Epithelial cell of proximal tubule (primary cell): ENCODE data around the gene HLF. TPM values are rescaled to one million over a fixed set of nuclear protein-coding genes. Genes with fewer than 3 reads are reported as not detected.

ENCODE experiments used
- DNase-seq: peaks from one replicate; pipeline ENCODE4 v3.0.0-alpha.2; 2011; ENCODE audit warnings: low read depth
- H3K4me3 ChIP-seq: 2 replicates; pipeline ENCODE4 v1.5.1; 2011; ENCODE audit warnings: low read depth, mild to moderate bottlenecking, low read length
- CTCF ChIP-seq: conservative IDR thresholded peaks from 2 replicates; pipeline ENCODE4 v1.5.1; 2012; ENCODE audit warnings: low read depth, mild to moderate bottlenecking, low read length
- total RNA-seq: library from RNA; depleted of rRNA; stranded (reverse); fragments of >200 nt; gene quantifications from 2 replicates; pipeline ENCODE4 v1.2.3, GENCODE V29; 2015

The HLF gene
- total RNA-seq, 1 donor from 2014 or later, result 0.75 TPM

DNA sequence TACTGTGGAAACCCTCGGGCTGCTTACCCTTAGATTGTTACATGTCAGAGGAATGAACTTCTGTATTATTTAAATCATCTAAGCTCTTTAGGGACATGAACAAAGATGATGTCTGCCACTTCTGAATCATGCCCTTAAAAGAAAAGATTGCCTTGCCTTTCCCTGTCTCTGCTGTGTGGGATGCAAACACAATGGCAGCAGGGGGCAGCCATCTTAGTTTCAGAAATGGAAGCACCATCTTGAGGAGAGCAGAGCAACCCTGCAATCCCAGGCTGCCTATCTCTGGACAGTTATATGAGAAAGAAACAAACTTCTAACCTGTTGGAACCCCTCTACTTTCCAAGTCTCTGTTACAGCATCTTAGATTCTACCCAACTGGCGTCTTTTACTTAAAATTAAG lies 16.7 kb upstream of the HLF start:
- TF ChIP-seq CTCF, result no peak
- no peak overlapping the region for H3K4me3 ChIP-seq

DNA sequence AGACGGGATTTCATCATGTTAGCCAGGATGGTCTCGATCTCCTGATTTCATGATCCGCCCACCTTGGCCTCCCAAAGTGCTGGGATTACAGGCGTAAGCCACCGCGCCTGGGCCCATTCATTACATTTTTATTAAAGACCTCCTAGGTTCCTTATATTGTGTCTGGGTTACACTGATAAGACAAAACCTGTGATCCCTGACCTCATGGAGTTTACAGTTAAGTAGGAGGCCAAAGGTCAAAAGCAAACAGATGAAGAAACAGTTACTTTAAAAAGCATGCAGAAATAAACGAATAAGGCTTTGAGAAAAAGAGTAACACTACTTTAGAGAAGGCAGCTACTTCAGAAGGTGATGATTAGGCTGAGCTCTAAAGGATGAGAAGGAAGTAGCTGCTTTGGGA lies 14.9 kb upstream of the HLF start:
- no peak for DNase-seq
- H3K4me3 ChIP-seq, result no peak overlapping the region

More for the DNA sequence above, 16.7 kb upstream of the HLF start:
- DNase-seq, result no peak

DNA sequence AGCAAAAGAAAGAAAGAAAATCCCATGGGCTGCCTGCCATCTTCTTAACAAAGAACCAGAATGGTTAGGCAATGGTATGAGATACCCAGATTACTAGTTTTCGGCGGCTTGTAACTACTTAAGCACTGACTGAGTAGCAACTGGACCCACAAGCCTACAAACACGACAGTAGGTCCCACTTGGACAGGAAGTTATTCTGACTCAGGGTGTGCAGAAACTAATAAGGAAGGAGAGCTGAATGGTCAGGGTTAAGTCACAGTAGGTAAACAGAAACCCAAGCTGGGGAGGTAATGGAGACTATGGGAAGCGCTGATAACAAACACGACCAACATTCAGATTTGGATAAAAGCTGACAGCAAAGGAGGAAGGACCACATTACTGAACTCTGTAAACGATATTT lies 10.4 kb upstream of the HLF start:
- DNase-seq, result no peak
- no peak overlapping the region for H3K4me3 ChIP-seq
- TF ChIP-seq CTCF, result no peak

More for the DNA sequence above, 14.9 kb upstream of the HLF start:
- TF ChIP-seq CTCF, result no peak

DNA sequence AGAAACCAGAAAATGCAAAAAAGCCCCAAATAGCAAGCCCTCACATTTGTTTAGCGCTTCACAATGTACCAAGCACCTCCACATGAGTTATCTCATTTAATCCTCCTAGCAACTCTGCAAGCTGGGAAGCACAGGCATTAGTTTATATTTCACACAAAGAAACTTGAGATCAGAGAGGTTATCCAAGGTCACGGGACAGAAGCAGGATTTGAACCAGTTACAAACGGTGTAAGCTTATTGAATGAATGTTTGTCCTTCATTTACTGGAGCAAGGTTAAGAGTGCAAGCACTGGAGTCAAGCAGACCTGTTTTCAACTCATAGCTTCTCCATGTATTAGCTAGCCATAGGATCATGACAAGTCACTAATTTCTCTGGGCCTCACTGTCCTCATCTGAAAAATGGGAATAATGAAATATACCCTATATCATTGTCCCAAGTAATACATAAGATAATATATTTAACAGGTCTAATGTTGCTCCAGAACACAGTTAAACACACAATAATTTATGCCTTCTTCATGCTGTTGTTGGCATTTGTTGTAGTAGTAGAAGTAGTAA lies 6.1 kb upstream of the HLF start:
- DNase-seq, result no peak
- H3K4me3 ChIP-seq, result no peak overlapping the region
- TF ChIP-seq CTCF, result no peak

GRCh38 chr17:55259684-55260111 lies 5.1 kb upstream of the HLF start:
- no peak overlapping the region for H3K4me3 ChIP-seq
- no peak for TF ChIP-seq CTCF
- no peak for DNase-seq

DNA sequence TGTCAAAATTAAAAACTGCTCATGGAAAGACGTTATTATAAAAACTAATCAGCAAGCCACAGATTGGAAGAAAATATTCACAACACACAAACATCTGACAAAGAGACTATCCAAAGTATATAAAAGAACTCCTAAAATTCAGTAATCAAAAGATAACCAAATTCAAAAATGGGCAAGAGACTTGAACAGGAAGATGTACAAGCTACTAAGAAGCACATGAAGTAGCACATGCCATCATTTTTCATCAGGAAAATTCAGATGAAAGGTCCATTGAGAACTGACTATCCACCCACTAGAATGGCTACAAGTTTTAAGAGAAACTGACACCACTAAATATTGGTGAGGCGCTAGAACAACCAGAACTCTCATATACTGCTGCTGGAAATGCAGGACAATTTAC lies 3.4 kb upstream of the HLF start:
- no peak for TF ChIP-seq CTCF
- DNase-seq, result no peak
- H3K4me3 ChIP-seq, result no peak overlapping the region

DNA sequence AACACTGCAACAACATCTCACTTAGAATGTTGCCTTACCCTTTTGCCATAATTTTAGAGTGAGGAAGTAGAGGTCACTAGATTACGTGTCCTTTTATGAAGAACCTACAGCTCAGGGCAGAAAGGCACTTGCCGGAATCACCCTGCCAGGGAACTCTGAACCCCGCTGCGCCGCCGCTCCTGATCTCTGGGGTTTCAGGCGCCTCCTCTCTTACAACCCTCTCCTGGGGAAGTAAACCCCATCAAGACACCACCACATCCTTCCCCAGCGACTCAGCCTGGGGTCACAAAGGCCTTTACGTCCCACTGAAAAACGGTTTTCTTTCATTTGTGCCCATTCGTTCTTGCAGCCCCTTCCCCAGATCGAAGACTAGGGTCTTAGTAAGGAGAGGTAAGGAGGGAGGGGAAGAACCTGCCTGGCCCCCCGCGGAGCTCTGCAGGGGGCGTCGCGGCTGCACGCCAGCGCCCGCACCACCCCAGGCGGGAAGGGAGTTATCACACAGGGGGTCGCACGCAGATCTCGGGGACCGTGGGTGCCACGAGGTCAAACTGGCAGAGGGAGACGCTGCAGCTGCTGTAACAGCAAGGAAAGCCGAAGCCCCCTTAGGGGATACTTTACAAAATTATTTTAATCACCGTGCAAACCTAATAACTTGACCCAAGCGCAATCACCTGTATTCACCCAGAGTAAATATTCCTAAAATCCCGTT lies 1.0 kb upstream of the HLF start:
- no peak for DNase-seq
- no peak for TF ChIP-seq CTCF
- peak overlapping the region; percentile 32 for H3K4me3 ChIP-seq
